GM23338 (cell line): ENCODE data around the gene CFAP74. TPM values are rescaled to one million over a fixed set of nuclear protein-coding genes. Genes with fewer than 3 reads are reported as not detected.

ENCODE experiments used
- ATAC-seq: fragments of 200-7000 bp; cut with Tn5 transposase; 3 replicates; pipeline ENCODE4 v1.9.1; 2020
- DNase-seq: peaks from one replicate; pipeline ENCODE4 v3.0.0-alpha.2; 2015; ENCODE audit warnings: low spot score
- H2AFZ ChIP-seq: fragments of 200-600 bp; sonication (generic); 2 replicates; pipeline ENCODE4 v1.8.0; 2016; ENCODE audit warnings: antibody characterized with exemption, mild to moderate bottlenecking, moderate library complexity
- H3F3A ChIP-seq: fragments of 200-600 bp; sonication (generic); replicated peaks from 2 replicates; pipeline ENCODE4 v1.8.0; 2017; ENCODE audit warnings: antibody characterized with exemption, mixed run types, low read depth
- H3K27ac ChIP-seq: fragments of 200-600 bp; sonication (generic); 2 replicates; pipeline ENCODE4 v1.6.1; 2016; ENCODE audit warnings: low read depth
- H3K27me3 ChIP-seq: fragments of 200-600 bp; sonication (generic); 2 replicates; pipeline ENCODE4 v1.8.0; 2016; ENCODE audit warnings: mild to moderate bottlenecking, mixed run types, moderate library complexity; ENCODE audit not compliant: insufficient read depth
- H3K36me3 ChIP-seq: fragments of 200-600 bp; sonication (generic); 2 replicates; pipeline ENCODE4 v1.8.0; 2016; ENCODE audit warnings: mild to moderate bottlenecking; ENCODE audit not compliant: insufficient read depth
- H3K4me1 ChIP-seq: fragments of 200-600 bp; sonication (generic); 2 replicates; pipeline ENCODE4 v1.8.0; 2016; ENCODE audit warnings: mild to moderate bottlenecking, moderate library complexity; ENCODE audit not compliant: insufficient read depth
- H3K4me2 ChIP-seq: fragments of 200-600 bp; sonication (generic); 2 replicates; pipeline ENCODE4 v1.7.1; 2017; ENCODE audit warnings: mixed run types
- H3K4me3 ChIP-seq: fragments of 200-600 bp; sonication (generic); 2 replicates; pipeline ENCODE4 v1.6.1; 2016; ENCODE audit warnings: mixed run types
- H3K79me2 ChIP-seq: fragments of 200-600 bp; sonication (generic); replicated peaks from 2 replicates; pipeline ENCODE4 v1.8.0; 2017; ENCODE audit warnings: mild to moderate bottlenecking; ENCODE audit not compliant: insufficient read depth
- H3K9me2 ChIP-seq: fragments of 200-600 bp; sonication (generic); 2 replicates; pipeline ENCODE4 v1.8.0; 2017; ENCODE audit not compliant: insufficient read depth
- H4K20me1 ChIP-seq: fragments of 200-600 bp; sonication (generic); replicated peaks from 2 replicates; pipeline ENCODE4 v1.8.0; 2017; ENCODE audit warnings: mild to moderate bottlenecking; ENCODE audit not compliant: insufficient read depth
- H3K27ac Mint-ChIP-seq: 2 replicates; pipeline ENCODE4 v1.8.0; 2020; ENCODE audit warnings: inconsistent platforms, mild to moderate bottlenecking, moderate library complexity, mixed read lengths
- H3K27me3 Mint-ChIP-seq: 3 replicates; pipeline ENCODE4 v1.8.0; 2022; ENCODE audit warnings: low read depth, mild to moderate bottlenecking, moderate library complexity, mixed read lengths, inconsistent platforms; ENCODE audit not compliant: insufficient read depth, poor library complexity
- H3K36me3 Mint-ChIP-seq: 3 replicates; pipeline ENCODE4 v1.8.0; 2021; ENCODE audit warnings: low read depth, mild to moderate bottlenecking, inconsistent platforms, moderate library complexity, mixed read lengths
- H3K4me1 Mint-ChIP-seq: 3 replicates; pipeline ENCODE4 v1.8.0; 2020; ENCODE audit warnings: mild to moderate bottlenecking, inconsistent platforms, mixed read lengths
- H3K4me3 Mint-ChIP-seq: 3 replicates; pipeline ENCODE4 v1.8.0; 2021; ENCODE audit warnings: moderate library complexity, mild to moderate bottlenecking, inconsistent platforms, mixed read lengths
- H3K9me3 Mint-ChIP-seq: 3 replicates; pipeline ENCODE4 v1.8.0; 2020; ENCODE audit warnings: moderate library complexity, mild to moderate bottlenecking, inconsistent platforms, mixed read lengths
- CREB1 ChIP-seq: fragments of 250-450 bp; sonication (Bioruptor Pico); IDR thresholded peaks from 2 replicates; pipeline ENCODE4 v1.5.0; 2020; ENCODE audit warnings: low read depth, mild to moderate bottlenecking, moderate library complexity
- CTCF ChIP-seq, 2 experiments: fragments of 200-600 bp in 1 of 2; sonication (generic) in 1 of 2; conservative IDR thresholded peaks; 2 replicates each; pipeline versions ENCODE4 v1.5.1 to v1.6.1; 2016 to 2017; ENCODE audit warnings: antibody characterized with exemption in 2 of 2, low read depth in 2 of 2, mild to moderate bottlenecking in 2 of 2, moderate library complexity in 1 of 2
- EZH2phosphoT487 ChIP-seq: fragments of 200-600 bp; sonication (generic); IDR thresholded peaks from one replicate; pipeline ENCODE4 v1.8.1; 2018; ENCODE audit warnings: antibody characterized with exemption; ENCODE audit not compliant: unreplicated experiment
- POLR2AphosphoS5 ChIP-seq: IDR thresholded peaks from 2 replicates; pipeline ENCODE4 v1.6.1; 2016; ENCODE audit warnings: antibody characterized with exemption, low read depth
- REST ChIP-seq: IDR thresholded peaks from one replicate; pipeline ENCODE4 v1.6.1; 2018; ENCODE audit warnings: antibody characterized with exemption; ENCODE audit not compliant: unreplicated experiment
- ZNF114 ChIP-seq: fragments of 250-450 bp; sonication (Bioruptor Pico); IDR thresholded peaks from 2 replicates; pipeline ENCODE4 v1.5.0; 2020; ENCODE audit warnings: mild to moderate bottlenecking, moderate library complexity
- ZNF331 ChIP-seq: fragments of 250-450 bp; sonication (Bioruptor Pico); IDR thresholded peaks from 2 replicates; pipeline ENCODE4 v1.5.0; 2020; ENCODE audit warnings: low read depth, mild to moderate bottlenecking, moderate library complexity
- ZNF462 ChIP-seq: fragments of 250-450 bp; sonication (Bioruptor Pico); IDR thresholded peaks from 2 replicates; pipeline ENCODE4 v1.5.0; 2020; ENCODE audit warnings: mild to moderate bottlenecking, moderate library complexity
- polyA plus RNA-seq: library from polyadenylated mRNA; unstranded; fragments of >200 nt; fragmentation: Nextera tagmentation; extraction: Ambion mirVana; gene quantifications from 2 replicates; pipeline ENCODE4 v1.2.1, GENCODE V29; 2016
- total RNA-seq: library from RNA; depleted of rRNA; stranded (reverse); fragments of >200 nt; shearing (Covaris generic); gene quantifications from 2 replicates; pipeline ENCODE4 v1.2.3, GENCODE V29; 2014

CFAP74 gene
- total and polyA plus RNA-seq, 2 experiments from 2014 or later = 0.21 TPM; not detected in 1

GRCh38 chr1:1906185-1907097 lies 97.1 kb downstream of the CFAP74 start:
- no peak overlapping the region for H2AFZ ChIP-seq
- H3F3A ChIP-seq = 0 out of 2 replicates have a peak, but pooled peaks cover 2% of the 10 kb centered on the region
- peaks cover 11% of the 10 kb centered on the region for H3K27me3 Mint-ChIP-seq
- peak overlapping the region; percentile 1; the same call in 1 of the 3 replicates for H3K4me3 Mint-ChIP-seq
- no peak overlapping the region for H3K4me2 ChIP-seq
- ATAC-seq = peak; percentile 60
- no peak overlapping the region for H3K4me3 ChIP-seq
- TF ChIP-seq ZNF331 (CRISPR knock-in tag) (no peak), CTCF (conservative IDR thresholded peaks at IDR 0.05; ENCODE audit: low read depth in 2 of 2) (peak; percentile 92 to 99), REST (no peak), CREB1 (CRISPR knock-in tag) (0 out of 2 replicates have a peak, but pooled peaks have one; percentile 19)
- no peaks in the 10 kb centered on the region for H3K36me3 ChIP-seq
- no peaks in the 10 kb centered on the region for H3K9me3 Mint-ChIP-seq
- no peaks in the 10 kb centered on the region for H3K27me3 ChIP-seq
- H4K20me1 ChIP-seq = no peaks in the 10 kb centered on the region
- H3K27ac Mint-ChIP-seq = no peak overlapping the region
- no peaks in the 10 kb centered on the region for H3K79me2 ChIP-seq
- peaks cover 14% of the 10 kb centered on the region for H3K4me1 Mint-ChIP-seq
- peaks cover 5% of the 10 kb centered on the region; the same call in 1 of the 2 replicates for H3K4me1 ChIP-seq
- no peaks in the 10 kb centered on the region for H3K9me2 ChIP-seq
- no peak overlapping the region for H3K27ac ChIP-seq
- H3K36me3 Mint-ChIP-seq = no peaks in the 10 kb centered on the region; the same call in 1 of the 3 replicates
- peak; percentile 92 for DNase-seq

GRCh38 chr1:1903224-1903623 lies 100.4 kb downstream of the CFAP74 start:
- Histone ChIP-seq H3K27me3 (no peaks in the 10 kb centered on the region), H2AFZ (no peak overlapping the region), H3K79me2 (no peaks in the 10 kb centered on the region), H3K4me1 (no peaks in the 10 kb centered on the region; the same call in 1 of the 2 replicates), H3K27ac (no peak overlapping the region), H3F3A (peaks cover 3% of the 10 kb centered on the region), H3K36me3 (no peaks in the 10 kb centered on the region), H3K4me3 (no peak overlapping the region), H3K4me2 (no peak overlapping the region), H4K20me1 (no peaks in the 10 kb centered on the region), H3K9me2 (no peaks in the 10 kb centered on the region)
- Mint-ChIP-seq H3K4me1 (peaks cover 13% of the 10 kb centered on the region), H3K9me3 (no peaks in the 10 kb centered on the region), H3K36me3 (no peaks in the 10 kb centered on the region; the same call in 2 of the 3 replicates), H3K4me3 (no peak overlapping the region; the same call in 2 of the 3 replicates), H3K27me3 (peaks cover 11% of the 10 kb centered on the region), H3K27ac (no peak overlapping the region)
- ATAC-seq (no peak), DNase-seq (no peak)
- TF ChIP-seq EZH2phosphoT487 (no peak), POLR2AphosphoS5 (no peak), ZNF462 (CRISPR knock-in tag) (no peak), ZNF114 (no peak), CREB1 (CRISPR knock-in tag) (no peak)
